GM23248 (cell line): Measurements from ENCODE around the gene DPEP2. TPM values are rescaled to one million over a fixed set of nuclear protein-coding genes. Genes with fewer than 3 reads are reported as not detected.

ENCODE experiments used
- DNase-seq: peaks from one replicate; pipeline ENCODE4 v3.0.0-alpha.2; 2015
- H2AFZ ChIP-seq: fragments of 200-600 bp; sonication (generic); 2 replicates; pipeline ENCODE4 v1.6.1; 2016; ENCODE audit warnings: antibody characterized with exemption
- H3F3A ChIP-seq: fragments of 200-600 bp; sonication (generic); 2 replicates; pipeline ENCODE4 v1.6.1; 2016; ENCODE audit warnings: mild to moderate bottlenecking, antibody characterized with exemption, mixed run types; ENCODE audit not compliant: insufficient read depth
- H3K27ac ChIP-seq: fragments of 200-600 bp; sonication (generic); 2 replicates; pipeline ENCODE4 v1.5.1; 2016; ENCODE audit warnings: mild to moderate bottlenecking
- H3K27me3 ChIP-seq: fragments of 200-600 bp; sonication (generic); replicated peaks from 2 replicates; pipeline ENCODE4 v1.6.1; 2016; ENCODE audit warnings: mild to moderate bottlenecking; ENCODE audit not compliant: insufficient read depth
- H3K36me3 ChIP-seq: fragments of 200-600 bp; sonication (generic); 2 replicates; pipeline ENCODE4 v1.6.1; 2016; ENCODE audit warnings: low read depth, mild to moderate bottlenecking
- H3K4me1 ChIP-seq: fragments of 200-600 bp; sonication (generic); 2 replicates; pipeline ENCODE4 v1.6.1; 2016; ENCODE audit warnings: mild to moderate bottlenecking; ENCODE audit not compliant: insufficient read depth
- H3K4me2 ChIP-seq: fragments of 200-600 bp; sonication (generic); one replicate; pipeline ENCODE4 v1.6.1; 2016; ENCODE audit warnings: mild to moderate bottlenecking; ENCODE audit not compliant: unreplicated experiment
- H3K4me3 ChIP-seq: fragments of 200-600 bp; sonication (generic); 2 replicates; pipeline ENCODE4 v1.5.1; 2016; ENCODE audit warnings: mild to moderate bottlenecking
- H3K79me2 ChIP-seq: fragments of 200-600 bp; sonication (generic); 2 replicates; pipeline ENCODE4 v1.6.1; 2016; ENCODE audit warnings: mild to moderate bottlenecking; ENCODE audit not compliant: insufficient read depth
- H3K9ac ChIP-seq: fragments of 200-600 bp; sonication (generic); 2 replicates; pipeline ENCODE4 v1.6.1; 2016; ENCODE audit warnings: mild to moderate bottlenecking
- H3K9me2 ChIP-seq: fragments of 200-600 bp; sonication (generic); 2 replicates; pipeline ENCODE4 v1.6.1; 2016; ENCODE audit warnings: mixed run types, mild to moderate bottlenecking, moderate library complexity; ENCODE audit not compliant: insufficient read depth
- H3K9me3 ChIP-seq: fragments of 200-600 bp; sonication (generic); one replicate; pipeline ENCODE4 v1.6.1; 2017; ENCODE audit warnings: low read depth
- H4K20me1 ChIP-seq: fragments of 200-600 bp; sonication (generic); 2 replicates; pipeline ENCODE4 v1.6.0; 2016; ENCODE audit not compliant: insufficient read depth
- EZH2 ChIP-seq: fragments of 200-600 bp; sonication (generic); IDR thresholded peaks from 2 replicates; pipeline ENCODE4 v1.6.1; 2018; ENCODE audit warnings: antibody characterized with exemption, mild to moderate bottlenecking; ENCODE audit not compliant: insufficient read depth, poor library complexity, severe bottlenecking
- EZH2phosphoT487 ChIP-seq: fragments of 200-600 bp; sonication (generic); IDR thresholded peaks from 2 replicates; pipeline ENCODE4 v1.6.1; 2018; ENCODE audit warnings: antibody characterized with exemption, moderate library complexity, mild to moderate bottlenecking, low read depth; ENCODE audit not compliant: insufficient read depth
- WGBS, 2 experiments: methylation state at CpG; one replicate each; pipeline ENCODE4 v1.1.6; 2015 to 2017; ENCODE audit warnings: low lambda C conversion rate in 2 of 2, low coverage in 1 of 2; ENCODE audit errors: missing lambda C conversion rate in 2 of 2; 5-methylcytosine and 5-hydroxymethylcytosine counted together
- in situ Hi-C: fragments of 300-500 bp; cut with MboI; formaldehyde crosslinking; loops from 2 replicates; pipeline ENCODE4 v1.15.0; 2020
- polyA plus RNA-seq: library from polyadenylated mRNA; unstranded; fragments of >200 nt; fragmentation: Nextera tagmentation; extraction: Ambion mirVana; gene quantifications from 2 replicates; pipeline ENCODE4 v1.2.1, GENCODE V29; 2016
- total RNA-seq: library from RNA; depleted of rRNA; stranded (reverse); fragments of >200 nt; shearing (Covaris generic); gene quantifications from 2 replicates; pipeline ENCODE4 v1.2.3, GENCODE V29; 2014

Gene DPEP2
- total and polyA plus RNA-seq, 2 experiments from 2014 or later, result not detected

GRCh38 chr16:68009157-68009735 lies 10.0 kb upstream of the DPEP2 start:
- no peak for DNase-seq
- Histone ChIP-seq H3K36me3 (no peaks in the 10 kb centered on the region), H3K9me3 (no peaks in the 10 kb centered on the region), H3F3A (no peaks in the 10 kb centered on the region), H3K9me2 (no peaks in the 10 kb centered on the region), H3K9ac (no peak overlapping the region), H2AFZ (no peak overlapping the region), H3K27me3 (no peaks in the 10 kb centered on the region), H3K4me1 (no peaks in the 10 kb centered on the region), H3K4me2 (no peak overlapping the region), H4K20me1 (no peaks in the 10 kb centered on the region), H3K79me2 (no peaks in the 10 kb centered on the region), H3K27ac (no peak overlapping the region), H3K4me3 (no peak overlapping the region)
- TF ChIP-seq EZH2phosphoT487, result no peak
- TF ChIP-seq EZH2, result no peak
- in situ Hi-C loops, result no loop called here
- WGBS, 2 experiments, result 28 to 32% methylated on average over 9 of the region's 9 CpGs

- H3K27me3 ChIP-seq, result no peaks in the 10 kb centered on the region
- no peak overlapping the region for H3K27ac ChIP-seq
- H3K9ac ChIP-seq, result no peak overlapping the region
- no peaks in the 10 kb centered on the region for H3F3A ChIP-seq
- TF ChIP-seq EZH2 (no peak), EZH2phosphoT487 (no peak)
- in situ Hi-C loops, result no loop called here
- H3K4me3 ChIP-seq, result no peak overlapping the region
- no peaks in the 10 kb centered on the region for H4K20me1 ChIP-seq
- no peak overlapping the region for H3K4me2 ChIP-seq
- H2AFZ ChIP-seq, result no peak overlapping the region
- H3K9me2 ChIP-seq, result no peaks in the 10 kb centered on the region
- WGBS, 2 experiments, result 42 to 45% methylated on average over 6 of the region's 6 CpGs
- no peaks in the 10 kb centered on the region for H3K36me3 ChIP-seq
- H3K79me2 ChIP-seq, result no peaks in the 10 kb centered on the region
- H3K4me1 ChIP-seq, result no peaks in the 10 kb centered on the region
- H3K9me3 ChIP-seq, result no peaks in the 10 kb centered on the region
- DNase-seq, result no peak
Observed at GRCh38 chr16:68005786-68006286, 6.6 kb upstream of the DPEP2 start.

DNA sequence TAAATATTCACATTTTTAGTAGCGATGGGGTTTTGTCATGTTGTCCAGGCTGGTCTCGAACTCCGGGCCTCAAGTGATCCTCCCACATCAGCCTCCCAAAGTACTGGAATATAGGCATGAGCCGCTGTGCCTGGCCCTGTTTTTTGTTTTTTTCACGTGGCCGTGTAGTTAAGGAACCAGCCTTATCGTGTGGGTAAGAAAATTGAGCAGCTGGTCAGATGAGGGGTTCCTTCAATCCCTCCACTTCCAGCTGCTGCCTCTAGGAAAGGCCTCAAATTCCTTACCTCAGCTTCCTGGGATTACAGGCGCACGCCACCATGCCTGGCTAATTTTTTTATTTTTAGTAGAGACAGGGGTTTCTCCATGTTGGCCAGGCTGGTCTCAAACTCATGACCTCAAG lies 5.9 kb upstream of the DPEP2 start:
- Histone ChIP-seq H3K9me3 (no peaks in the 10 kb centered on the region), H3K4me1 (no peaks in the 10 kb centered on the region), H4K20me1 (no peaks in the 10 kb centered on the region), H3F3A (no peaks in the 10 kb centered on the region), H3K27me3 (no peaks in the 10 kb centered on the region), H3K36me3 (no peaks in the 10 kb centered on the region), H3K4me3 (no peak overlapping the region), H3K27ac (no peak overlapping the region), H3K9me2 (no peaks in the 10 kb centered on the region), H3K79me2 (no peaks in the 10 kb centered on the region), H3K4me2 (no peak overlapping the region), H3K9ac (no peak overlapping the region), H2AFZ (no peak overlapping the region)
- 69% methylated on average over 9 of the region's 9 CpGs for WGBS, 2 experiments
- DNase-seq, result no peak
- in situ Hi-C loops, result no loop called here
- TF ChIP-seq EZH2, result no peak
- TF ChIP-seq EZH2phosphoT487, result no peak

DNA sequence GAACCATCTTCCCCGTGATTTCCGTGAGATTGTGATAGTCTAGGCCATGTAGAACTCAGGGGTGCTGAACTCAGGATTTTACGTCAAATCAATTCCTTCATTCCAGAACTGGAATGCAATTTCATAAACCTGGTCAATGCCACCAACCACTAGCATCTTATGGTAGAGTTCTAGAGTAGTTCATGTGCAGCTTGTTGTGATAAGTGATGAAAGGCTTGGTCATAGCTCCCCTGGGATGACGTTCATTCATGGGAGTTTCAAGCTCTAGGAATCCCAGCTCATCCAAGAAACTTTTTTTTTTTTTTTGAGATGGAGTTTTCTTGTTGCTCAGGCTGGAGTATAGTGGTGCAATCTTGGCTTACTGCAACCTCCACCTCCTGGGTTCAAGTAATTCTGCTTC lies 3.7 kb upstream of the DPEP2 start:
- 45 to 49% methylated on average over 4 of the region's 4 CpGs for WGBS, 2 experiments
- no peak overlapping the region for H2AFZ ChIP-seq
- H3K9me2 ChIP-seq, result no peaks in the 10 kb centered on the region
- no peaks in the 10 kb centered on the region for H3K79me2 ChIP-seq
- no peaks in the 10 kb centered on the region for H3F3A ChIP-seq
- no peaks in the 10 kb centered on the region; the same call in 1 of the 2 replicates for H3K27me3 ChIP-seq
- in situ Hi-C loops, result no loop called here
- no peaks in the 10 kb centered on the region for H3K9me3 ChIP-seq
- no peak overlapping the region for H3K4me2 ChIP-seq
- H3K4me3 ChIP-seq, result no peak overlapping the region
- no peak overlapping the region for H3K27ac ChIP-seq
- no peaks in the 10 kb centered on the region for H3K4me1 ChIP-seq
- no peak for TF ChIP-seq EZH2phosphoT487
- DNase-seq, result peak; percentile 51
- no peaks in the 10 kb centered on the region for H4K20me1 ChIP-seq
- no peak overlapping the region for H3K9ac ChIP-seq
- H3K36me3 ChIP-seq, result no peaks in the 10 kb centered on the region

GRCh38 chr16:68000450-68000849 lies 1.2 kb upstream of the DPEP2 start:
- H3K27me3 ChIP-seq, result no peaks in the 10 kb centered on the region; the same call in 1 of the 2 replicates
- 28% methylated on average over 3 of the region's 3 CpGs for WGBS, 2 experiments
- no peaks in the 10 kb centered on the region for H4K20me1 ChIP-seq
- no peaks in the 10 kb centered on the region for H3K9me3 ChIP-seq
- H3K27ac ChIP-seq, result no peak overlapping the region
- H3K4me3 ChIP-seq, result no peak overlapping the region
- no peaks in the 10 kb centered on the region for H3K4me1 ChIP-seq
- no peaks in the 10 kb centered on the region for H3F3A ChIP-seq
- no peak overlapping the region for H2AFZ ChIP-seq
- H3K36me3 ChIP-seq, result no peaks in the 10 kb centered on the region
- no peaks in the 10 kb centered on the region for H3K79me2 ChIP-seq
- H3K9ac ChIP-seq, result no peak overlapping the region
- H3K9me2 ChIP-seq, result no peaks in the 10 kb centered on the region
- no peak overlapping the region for H3K4me2 ChIP-seq
- DNase-seq, result no peak
- in situ Hi-C loops, result no loop called here
- TF ChIP-seq EZH2phosphoT487 (no peak), EZH2 (no peak)
